HG02642 (cell line): ENCODE measurements around the gene FBXO41.

Source experiments
- ATAC-seq: cut with Tn5 transposase; IDR thresholded peaks from one replicate; pipeline ENCODE4 v1.9.1; 2021; ENCODE audit warnings: mild to moderate bottlenecking; ENCODE audit not compliant: unreplicated experiment, poor library complexity

Gene FBXO41

GRCh38 chr2:73291093-73291460 lies 6.8 kb upstream of the FBXO41 start:
- no peak for ATAC-seq

DNA sequence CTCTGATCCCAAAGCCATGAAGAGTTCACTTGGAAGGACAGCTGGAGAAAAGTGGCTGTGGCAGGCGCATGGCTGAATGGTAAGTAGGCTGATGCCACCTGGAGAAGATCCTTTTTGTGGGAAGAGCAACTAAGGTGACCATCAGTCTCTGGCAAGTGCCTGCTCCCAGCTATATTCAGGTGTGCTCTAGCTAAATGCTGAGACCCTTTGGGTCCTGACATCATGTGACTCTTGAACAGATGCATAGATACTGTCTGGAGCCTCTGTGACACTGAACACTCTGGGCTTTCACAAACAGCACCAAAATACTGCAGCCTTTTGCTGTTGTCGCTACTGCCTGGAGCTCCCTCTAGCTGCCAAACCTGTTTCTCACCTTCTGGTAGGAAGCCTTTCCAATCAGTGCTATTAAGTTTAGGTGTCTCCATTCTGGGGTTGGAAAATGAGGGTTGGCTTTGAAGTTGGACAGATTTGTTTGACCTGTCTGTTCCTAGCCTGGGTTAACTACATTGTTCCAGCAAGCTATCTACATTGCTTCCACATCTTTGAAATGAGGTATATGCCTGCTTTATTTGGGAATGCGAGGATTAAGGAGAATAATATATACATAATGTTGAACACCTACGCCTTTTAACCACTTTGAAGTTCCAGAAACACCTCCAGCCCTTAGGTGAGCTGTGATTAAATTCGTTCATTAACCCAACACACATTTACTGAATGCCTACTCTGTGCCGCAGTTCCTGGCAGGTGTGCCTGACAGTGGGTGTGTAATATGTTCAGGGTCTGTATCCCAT lies 6.0 kb upstream of the FBXO41 start:
- ATAC-seq = no peak

DNA sequence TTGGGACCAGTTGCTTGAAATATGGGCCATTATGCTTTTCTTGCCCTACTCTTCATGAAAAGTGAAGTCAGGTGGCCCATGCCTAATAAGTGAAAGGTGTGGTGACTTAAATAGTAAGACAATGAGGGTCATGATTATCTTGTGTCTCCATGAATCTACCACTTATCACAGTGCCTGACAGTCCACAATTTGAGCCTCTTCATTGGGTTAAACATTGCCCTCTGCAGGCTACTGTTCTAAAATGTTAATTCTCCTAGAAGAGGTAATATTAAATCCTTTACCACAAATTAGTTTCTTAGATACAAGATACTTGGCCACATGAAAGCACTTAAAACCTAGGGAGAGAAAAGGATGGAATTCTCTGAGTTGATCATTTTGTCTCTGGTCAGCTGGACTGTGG lies 5.0 kb upstream of the FBXO41 start:
- no peak for ATAC-seq

- ATAC-seq = no peak
These were observed 1.9 kb upstream of the FBXO41 start for GRCh38 chr2:73286134-73286655.

- ATAC-seq = peak; percentile 40
These were observed 971 bp upstream of the FBXO41 start for GRCh38 chr2:73285159-73285739.

- peak; percentile 29 for ATAC-seq
These were observed 558 bp downstream of the FBXO41 start for GRCh38 chr2:73283545-73284295.

- ATAC-seq = no peak
These were observed 1.2 kb downstream of the FBXO41 start for GRCh38 chr2:73282924-73283544.

GRCh38 chr2:73281244-73281643 lies 3.0 kb downstream of the FBXO41 start:
- ATAC-seq = no peak

- no peak for ATAC-seq
These were observed 4.4 kb downstream of the FBXO41 start for GRCh38 chr2:73279852-73280251.

DNA sequence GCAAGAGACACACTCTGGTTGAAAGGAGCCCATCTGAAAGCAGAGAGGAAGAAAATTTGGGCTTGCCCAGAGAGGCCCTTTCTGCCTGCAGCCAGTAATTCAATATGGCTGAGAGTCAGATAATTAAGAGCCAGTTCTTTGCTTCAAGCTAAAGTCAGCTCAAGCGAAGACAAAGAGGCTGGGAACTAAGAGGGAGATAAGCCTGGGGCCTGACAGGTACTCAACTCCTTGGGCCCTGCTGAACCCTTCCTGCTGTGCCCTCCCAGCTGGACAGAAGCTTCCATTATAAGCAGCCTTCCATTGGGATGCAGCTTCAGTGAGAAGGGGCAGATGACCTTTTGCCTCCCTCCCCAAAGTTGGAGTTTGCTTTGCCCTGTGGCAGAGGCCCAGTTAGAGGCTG lies 12.0 kb downstream of the FBXO41 start:
- no peak for ATAC-seq

GRCh38 chr2:73269686-73270465 lies 14.4 kb downstream of the FBXO41 start:
- ATAC-seq = no peak

DNA sequence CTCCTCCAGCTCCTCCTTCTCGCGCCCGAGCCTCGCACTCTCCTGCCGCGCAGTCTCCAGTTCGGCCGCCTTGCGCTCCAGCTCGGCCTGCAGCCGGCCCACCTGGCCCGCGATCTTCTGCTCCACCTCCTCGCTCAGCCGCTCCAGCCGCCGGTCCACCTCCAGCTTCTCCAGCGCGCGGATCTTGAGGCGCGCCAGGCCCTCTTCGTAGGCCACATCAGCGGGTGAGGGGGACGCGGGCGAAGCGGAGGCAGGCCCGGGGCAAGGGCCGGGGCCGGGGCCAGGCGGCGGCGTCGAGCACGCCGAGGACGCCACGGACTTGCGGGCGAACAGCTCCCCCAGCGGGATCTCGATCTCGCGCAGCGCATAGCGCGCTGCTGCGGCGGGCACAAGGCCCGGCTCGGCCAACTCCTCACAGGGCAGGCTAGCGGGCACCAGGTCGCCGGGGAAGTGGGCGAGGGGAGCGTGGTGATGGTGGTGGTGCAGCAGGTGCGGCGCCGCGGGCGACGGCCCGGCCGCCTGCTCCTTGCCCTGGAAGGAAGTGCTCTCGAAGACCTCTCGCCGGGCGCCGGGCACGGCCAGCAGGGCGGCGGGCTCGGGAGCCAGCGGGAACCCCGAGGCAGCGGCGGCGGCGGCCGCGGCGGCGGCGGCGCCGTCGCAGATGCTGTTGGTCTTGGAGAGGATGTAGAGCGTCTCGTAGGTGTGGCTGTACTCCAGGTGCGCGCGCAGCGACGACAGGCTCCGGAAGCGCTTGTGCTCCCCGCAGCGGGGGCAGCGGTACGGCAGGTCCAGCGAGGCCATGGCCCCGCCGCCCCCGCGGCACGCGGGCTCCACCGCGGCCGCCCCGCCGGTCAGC lies 15.2 kb downstream of the FBXO41 start:
- ATAC-seq = peak; percentile 66

DNA sequence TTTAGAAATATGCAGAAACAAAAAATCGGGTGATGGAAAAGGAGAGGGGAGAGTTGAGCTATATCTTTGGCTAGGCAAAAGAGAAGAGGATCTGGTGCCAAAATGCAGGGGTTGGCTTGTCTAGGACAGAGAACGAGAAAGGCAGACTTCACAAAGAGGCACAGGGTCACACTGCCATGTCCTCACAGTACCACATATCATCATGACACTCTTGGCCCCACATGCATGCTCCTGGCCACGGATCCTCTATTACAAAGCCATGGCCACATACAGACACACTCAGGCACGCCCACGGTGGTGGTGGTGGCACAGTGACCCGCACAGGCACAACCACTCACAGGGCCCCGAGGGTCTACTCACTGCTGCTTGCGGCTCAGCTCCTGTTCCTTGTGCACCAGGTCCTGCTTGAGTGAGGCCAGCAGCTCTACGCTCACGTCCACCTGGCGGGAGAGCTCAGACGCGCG lies 15.9 kb downstream of the FBXO41 start:
- ATAC-seq = no peak

DNA sequence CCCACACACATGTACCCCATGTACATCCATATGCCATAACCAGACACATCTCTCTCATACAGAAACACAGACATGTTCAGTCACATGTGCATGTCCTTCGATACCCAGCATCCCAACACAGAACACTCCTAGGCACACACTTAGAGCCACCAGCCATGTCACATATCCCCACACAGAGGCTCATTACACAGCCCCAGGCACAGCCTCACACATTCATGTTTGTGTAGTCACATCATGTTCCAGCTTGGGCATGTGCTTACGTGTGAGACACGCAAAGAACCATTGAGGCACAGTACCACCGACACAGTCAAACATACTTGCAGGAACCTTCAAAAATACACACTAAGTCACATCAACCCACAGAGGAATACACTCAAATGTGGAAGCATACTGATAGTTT lies 17.3 kb downstream of the FBXO41 start:
- no peak for ATAC-seq

DNA sequence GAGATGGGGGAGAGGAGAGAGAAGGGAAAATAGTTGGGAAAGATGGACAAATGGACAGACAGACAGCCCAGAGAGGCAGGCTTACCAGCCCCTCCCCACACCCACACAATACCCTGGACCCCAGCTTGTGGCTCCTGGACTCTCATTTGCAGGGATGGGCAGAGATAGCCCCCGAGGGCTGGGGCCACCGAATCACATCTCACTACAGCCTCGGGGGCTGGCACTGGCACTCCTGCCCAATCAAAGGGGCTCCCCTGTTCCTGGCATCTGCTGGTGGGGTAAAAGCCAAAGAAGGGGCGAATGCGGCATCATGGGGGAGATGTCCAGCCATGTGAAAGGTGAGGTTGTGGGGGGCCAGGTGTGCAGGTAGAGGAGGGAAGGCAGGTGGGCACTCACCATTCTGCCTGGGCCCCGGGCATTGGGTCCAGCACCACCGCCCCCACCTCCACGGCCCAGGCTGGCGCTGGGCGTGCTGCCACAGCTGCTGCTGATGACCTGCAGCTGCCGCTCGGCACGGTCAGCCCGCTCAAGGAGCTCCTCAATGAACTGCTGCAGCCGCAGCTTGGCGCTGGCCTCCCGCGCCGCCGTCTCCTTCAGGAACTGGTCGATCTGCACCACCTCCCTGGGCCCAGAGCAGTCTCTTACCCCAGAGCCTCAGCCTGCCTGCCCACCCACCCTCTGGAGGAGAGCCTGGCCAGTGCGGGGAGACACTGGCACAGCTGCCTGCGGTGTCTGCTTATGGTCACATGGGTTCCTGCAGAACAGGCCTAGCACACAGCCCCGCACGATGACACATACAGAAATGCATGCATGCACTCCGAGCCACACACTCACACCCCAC lies 18.0 kb downstream of the FBXO41 start:
- ATAC-seq = no peak

DNA sequence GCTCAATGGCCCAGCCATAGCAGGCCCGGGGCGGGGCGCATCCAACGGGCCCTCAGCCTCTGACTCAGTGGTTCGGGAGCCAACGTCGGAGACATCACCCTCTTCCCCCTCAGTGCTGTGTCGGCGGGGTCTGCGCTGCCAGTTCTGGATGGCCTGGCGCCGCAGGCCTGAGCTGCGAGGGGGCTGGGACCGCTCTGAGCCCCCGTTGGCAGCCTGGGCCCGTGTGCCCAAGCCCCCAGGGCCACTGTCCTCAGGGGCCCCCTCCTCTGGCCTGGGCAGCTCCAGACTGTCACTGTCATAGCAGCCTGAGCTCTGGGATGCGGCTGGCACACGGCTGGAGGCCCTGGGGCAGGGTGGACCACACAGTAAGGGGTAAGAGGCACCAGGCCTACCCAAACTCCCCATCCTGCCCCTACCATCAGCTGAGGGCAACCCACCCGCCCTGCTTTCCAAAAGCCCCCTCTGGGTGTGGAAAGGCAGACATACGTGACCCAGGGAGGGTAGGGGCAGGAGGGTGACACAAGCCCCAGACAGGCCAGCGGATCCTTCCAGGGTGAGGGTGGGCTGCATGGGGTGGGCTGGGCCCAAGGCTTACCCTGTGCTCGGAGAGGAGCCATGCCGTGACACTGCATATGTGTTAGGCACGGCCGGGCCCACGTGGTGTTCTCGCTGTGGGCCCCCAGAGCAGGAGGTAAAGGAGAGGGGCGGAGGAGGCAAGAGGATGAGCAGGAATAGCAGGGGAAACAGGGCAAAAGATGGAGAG lies 18.8 kb downstream of the FBXO41 start:
- no peak for ATAC-seq

GRCh38 chr2:73264783-73265182 lies 19.5 kb downstream of the FBXO41 start:
- no peak for ATAC-seq

- ATAC-seq = no peak
These were observed 20.0 kb downstream of the FBXO41 start for GRCh38 chr2:73264332-73264606.
